ENCODE results near the gene PLPP4. TPM values are rescaled to one million over a fixed set of nuclear protein-coding genes. Genes with fewer than 3 reads are reported as not detected.

PLPP4 gene
- total and polyA plus RNA-seq, 2 of the 13 experiments (the other 11 are each of a cell fraction or from before 2014, with no cell fraction given): not detected

DNA sequence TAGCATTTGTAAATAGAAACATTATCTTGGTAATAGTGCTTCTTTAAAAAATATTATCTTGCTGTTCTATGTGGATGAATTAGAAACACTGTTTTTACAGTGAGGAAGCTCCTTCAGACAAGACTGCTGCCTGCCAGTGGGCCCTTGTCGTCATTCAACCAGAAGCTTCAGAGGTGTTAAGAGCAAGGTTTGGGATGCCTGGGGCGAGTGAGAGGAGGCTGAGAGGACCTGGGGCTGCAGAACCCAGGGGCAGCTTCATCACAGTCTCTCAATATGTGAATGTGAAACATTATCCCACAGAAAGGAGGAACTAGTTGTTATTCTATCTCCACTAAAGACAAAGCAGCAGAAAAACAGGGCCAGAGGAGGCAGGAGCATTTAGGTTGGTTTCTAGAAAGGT lies 8.1 kb downstream of the PLPP4 start:
- POLR2A ChIA-PET: no interaction called here
- in situ Hi-C loops (cut with HindIII; ENCODE audit: extremely low pct_ligation_motif_present, low pct_unique_long_range_greater_than_20kb): no loop called here
- Histone ChIP-seq H3K9ac (ENCODE audit: insufficient read depth, low read depth, low read length) (no peak overlapping the region), H3K4me1 (ENCODE audit: insufficient read depth, low read length) (no peaks in the 10 kb centered on the region), H3K27me3 (ENCODE audit: control insufficient read depth in 1 of 2, insufficient read depth in 2 of 2, low read length in 2 of 2) (peaks cover 0 to 6% of the 10 kb centered on the region in 2 experiments; a peak in 3 of 5 replicates), H3K9me3 (ENCODE audit: low read length) (no peaks in the 10 kb centered on the region), H2AFZ (ENCODE audit: low read length) (no peak overlapping the region), H4K20me1 (ENCODE audit: insufficient read depth, low read length) (no peaks in the 10 kb centered on the region), H3K36me3 (replicated peaks in 1 of 2; ENCODE audit: control insufficient read depth in 1 of 2, insufficient read depth in 2 of 2, low read length in 2 of 2) (no peaks in the 10 kb centered on the region), H3K79me2 (ENCODE audit: insufficient read depth, low read length) (no peaks in the 10 kb centered on the region), H3K4me3 (replicated peaks in 1 of 3; ENCODE audit: insufficient read depth in 1 of 3, low read depth in 2 of 3, low read length in 3 of 3) (no peak overlapping the region), H3K4me2 (ENCODE audit: low read depth, low read length) (no peak overlapping the region), H3K27ac (ENCODE audit: extremely low read length, insufficient read depth, low read length) (no peak overlapping the region)
- intact Hi-C loops (cut with micrococcal nuclease; ENCODE audit: unreplicated experiment): no loop called here
- no peak for DNase-seq (ENCODE audit: low spot score)
- no peak for FAIRE-seq
- CTCF ChIA-PET (ENCODE audit: low intra/inter-chr PET ratio, low total read pairs): no interaction called here
- BruUV-seq (replicated peaks): no TSS peak
- WGBS (ENCODE audit: low lambda C conversion rate): 0% methylated on average over 2 of the region's 2 CpGs
- ATAC-seq: no peak
- TF ChIP-seq ZKSCAN8 (CRISPR knock-in tag; IDR thresholded peaks at IDR 0.05; ENCODE audit: borderline replicate concordance) (no peak), CREB1 (IDR thresholded peaks at IDR 0.05) (no peak), CREB1 (CRISPR knock-in tag; IDR thresholded peaks at IDR 0.05) (no peak), ZNF558 (CRISPR knock-in tag; IDR thresholded peaks at IDR 0.05; ENCODE audit: borderline replicate concordance) (no peak), SOX5 (CRISPR knock-in tag; IDR thresholded peaks at IDR 0.05; ENCODE audit: borderline replicate concordance) (no peak), EEA1 (CRISPR knock-in tag; IDR thresholded peaks at IDR 0.05; ENCODE audit: borderline replicate concordance) (no peak)
- TF ChIP-seq, protein P1, sequence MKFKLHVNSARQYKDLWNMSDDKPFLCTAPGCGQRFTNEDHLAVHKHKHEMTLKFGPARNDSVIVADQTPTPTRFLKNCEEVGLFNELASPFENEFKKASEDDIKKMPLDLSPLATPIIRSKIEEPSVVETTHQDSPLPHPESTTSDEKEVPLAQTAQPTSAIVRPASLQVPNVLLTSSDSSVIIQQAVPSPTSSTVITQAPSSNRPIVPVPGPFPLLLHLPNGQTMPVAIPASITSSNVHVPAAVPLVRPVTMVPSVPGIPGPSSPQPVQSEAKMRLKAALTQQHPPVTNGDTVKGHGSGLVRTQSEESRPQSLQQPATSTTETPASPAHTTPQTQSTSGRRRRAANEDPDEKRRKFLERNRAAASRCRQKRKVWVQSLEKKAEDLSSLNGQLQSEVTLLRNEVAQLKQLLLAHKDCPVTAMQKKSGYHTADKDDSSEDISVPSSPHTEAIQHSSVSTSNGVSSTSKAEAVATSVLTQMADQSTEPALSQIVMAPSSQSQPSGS (CRISPR knock-in tag; IDR thresholded peaks at IDR 0.05): no peak

DNA sequence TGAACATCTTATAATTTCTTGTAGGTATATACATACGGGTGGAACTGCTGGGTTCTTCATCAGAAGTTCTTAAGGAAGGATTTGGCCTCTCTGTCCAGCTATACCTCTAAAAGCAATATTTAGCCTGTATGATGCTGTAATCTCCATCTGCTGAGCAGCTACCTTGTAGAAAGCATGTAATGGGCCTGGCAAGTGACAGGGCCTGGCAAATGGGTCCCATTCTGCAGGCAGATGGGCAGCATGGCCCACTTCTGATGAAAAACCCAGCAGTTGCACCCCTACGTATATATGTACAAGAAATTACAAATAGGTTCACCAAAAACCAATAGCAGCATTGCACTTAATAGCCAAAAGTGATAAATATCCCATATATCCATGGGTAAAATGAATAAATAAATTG lies 9.0 kb downstream of the PLPP4 start:
- Histone ChIP-seq H4K20me1 (ENCODE audit: insufficient read depth, low read length) (no peaks in the 10 kb centered on the region), H2AFZ (ENCODE audit: low read length) (no peak overlapping the region), H3K9me3 (ENCODE audit: low read length) (no peaks in the 10 kb centered on the region), H3K27ac (ENCODE audit: extremely low read length, insufficient read depth, low read length) (no peak overlapping the region), H3K27me3 (ENCODE audit: control insufficient read depth in 1 of 2, insufficient read depth in 2 of 2, low read length in 2 of 2) (peaks cover 0 to 5% of the 10 kb centered on the region in 2 experiments; a peak in 2 of 5 replicates), H3K79me2 (ENCODE audit: insufficient read depth, low read length) (no peaks in the 10 kb centered on the region), H3K36me3 (replicated peaks in 1 of 2; ENCODE audit: control insufficient read depth in 1 of 2, insufficient read depth in 2 of 2, low read length in 2 of 2) (no peaks in the 10 kb centered on the region), H3K4me2 (ENCODE audit: low read depth, low read length) (no peak overlapping the region), H3K9ac (ENCODE audit: insufficient read depth, low read depth, low read length) (no peak overlapping the region), H3K4me3 (replicated peaks in 1 of 3; ENCODE audit: insufficient read depth in 1 of 3, low read depth in 2 of 3, low read length in 3 of 3) (no peak overlapping the region), H3K4me1 (ENCODE audit: insufficient read depth, low read length) (no peaks in the 10 kb centered on the region)
- DNase-seq (ENCODE audit: low spot score) (no peak), FAIRE-seq (no peak), ATAC-seq (no peak)
- intact Hi-C loops (cut with micrococcal nuclease; ENCODE audit: unreplicated experiment): no loop called here
- no TSS peak for BruUV-seq (replicated peaks)
- ChIA-PET POLR2A (no interaction called here), CTCF (ENCODE audit: low intra/inter-chr PET ratio, low total read pairs) (no interaction called here)
- TF ChIP-seq BORCS8-MEF2B (CRISPR knock-in tag; IDR thresholded peaks at IDR 0.05) (no peak), ARNTL (CRISPR knock-in tag; IDR thresholded peaks at IDR 0.05) (no peak), NFE2 (CRISPR knock-in tag; IDR thresholded peaks at IDR 0.05) (no peak), ZZZ3 (CRISPR knock-in tag; IDR thresholded peaks at IDR 0.05; ENCODE audit: borderline replicate concordance) (no peak), NFATC3 (CRISPR knock-in tag; IDR thresholded peaks at IDR 0.05) (no peak)
- TF ChIP-seq, protein P2, sequence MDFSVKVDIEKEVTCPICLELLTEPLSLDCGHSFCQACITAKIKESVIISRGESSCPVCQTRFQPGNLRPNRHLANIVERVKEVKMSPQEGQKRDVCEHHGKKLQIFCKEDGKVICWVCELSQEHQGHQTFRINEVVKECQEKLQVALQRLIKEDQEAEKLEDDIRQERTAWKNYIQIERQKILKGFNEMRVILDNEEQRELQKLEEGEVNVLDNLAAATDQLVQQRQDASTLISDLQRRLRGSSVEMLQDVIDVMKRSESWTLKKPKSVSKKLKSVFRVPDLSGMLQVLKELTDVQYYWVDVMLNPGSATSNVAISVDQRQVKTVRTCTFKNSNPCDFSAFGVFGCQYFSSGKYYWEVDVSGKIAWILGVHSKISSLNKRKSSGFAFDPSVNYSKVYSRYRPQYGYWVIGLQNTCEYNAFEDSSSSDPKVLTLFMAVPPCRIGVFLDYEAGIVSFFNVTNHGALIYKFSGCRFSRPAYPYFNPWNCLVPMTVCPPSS (IDR thresholded peaks at IDR 0.05): no peak
- WGBS (ENCODE audit: low lambda C conversion rate): 0% methylated on average over 2 of the region's 2 CpGs
- in situ Hi-C loops (cut with HindIII; ENCODE audit: extremely low pct_ligation_motif_present, low pct_unique_long_range_greater_than_20kb): no loop called here

Data from HepG2 (cell line).